Peyer's patch (tissue), 4 donors: ENCODE data around the gene PNO1.

Experiments
- POLR2A ChIP-seq, 2 donors: fragments of 450-650 bp; IDR thresholded peaks; one replicate each; pipeline ENCODE4 v1.5.1; 2017; ENCODE audit warnings: antibody characterized with exemption in 2 of 2, mild to moderate bottlenecking in 2 of 2, moderate library complexity in 2 of 2
- TF ChIP-seq, protein P1 (sequence below), 6 experiments: fragments of 450-650 bp in 4 of 6; fragments of 200-600 bp in 2 of 6; sonication (generic) in 1 of 6; IDR thresholded peaks; one replicate each; pipeline ENCODE4 v1.5.1; 2017 to 2019; ENCODE audit warnings: antibody characterized with exemption in 6 of 6, mild to moderate bottlenecking in 3 of 6, moderate library complexity in 1 of 6

DNA sequence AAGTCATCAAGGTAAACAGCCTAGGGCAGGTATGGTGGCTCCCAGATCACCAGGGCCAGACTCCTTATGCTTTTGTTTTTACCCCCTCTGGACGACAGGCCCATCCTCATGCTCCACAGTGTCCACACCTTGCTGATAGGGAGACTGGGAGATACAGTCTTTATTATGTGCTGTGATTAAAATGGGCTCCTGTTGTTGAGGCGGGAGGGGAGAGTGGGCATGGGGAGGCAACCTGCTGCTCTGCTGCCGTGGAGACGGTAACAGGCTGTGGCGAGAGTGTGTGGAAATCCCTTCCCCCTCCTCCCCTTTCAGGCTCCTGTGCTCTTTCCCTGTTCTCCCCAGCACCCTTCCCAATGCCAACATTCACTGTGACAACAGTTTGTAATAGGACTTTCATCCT lies 38.2 kb upstream of the PNO1 start:
- TF ChIP-seq POLR2A (IDR thresholded peaks at IDR 0.05) = no peak
- TF ChIP-seq, protein P1, sequence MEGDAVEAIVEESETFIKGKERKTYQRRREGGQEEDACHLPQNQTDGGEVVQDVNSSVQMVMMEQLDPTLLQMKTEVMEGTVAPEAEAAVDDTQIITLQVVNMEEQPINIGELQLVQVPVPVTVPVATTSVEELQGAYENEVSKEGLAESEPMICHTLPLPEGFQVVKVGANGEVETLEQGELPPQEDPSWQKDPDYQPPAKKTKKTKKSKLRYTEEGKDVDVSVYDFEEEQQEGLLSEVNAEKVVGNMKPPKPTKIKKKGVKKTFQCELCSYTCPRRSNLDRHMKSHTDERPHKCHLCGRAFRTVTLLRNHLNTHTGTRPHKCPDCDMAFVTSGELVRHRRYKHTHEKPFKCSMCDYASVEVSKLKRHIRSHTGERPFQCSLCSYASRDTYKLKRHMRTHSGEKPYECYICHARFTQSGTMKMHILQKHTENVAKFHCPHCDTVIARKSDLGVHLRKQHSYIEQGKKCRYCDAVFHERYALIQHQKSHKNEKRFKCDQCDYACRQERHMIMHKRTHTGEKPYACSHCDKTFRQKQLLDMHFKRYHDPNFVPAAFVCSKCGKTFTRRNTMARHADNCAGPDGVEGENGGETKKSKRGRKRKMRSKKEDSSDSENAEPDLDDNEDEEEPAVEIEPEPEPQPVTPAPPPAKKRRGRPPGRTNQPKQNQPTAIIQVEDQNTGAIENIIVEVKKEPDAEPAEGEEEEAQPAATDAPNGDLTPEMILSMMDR (IDR thresholded peaks at IDR 0.05) = no peak
